Left colon (tissue), 2 donors: ENCODE data around the gene ZNF787. TPM values are rescaled to one million over a fixed set of nuclear protein-coding genes. Genes with fewer than 3 reads are reported as not detected.
"Not testable (repeated sequence)": the region's sequence is repeated elsewhere in the genome, so short reads cannot be mapped to it uniquely, and the experiment has no call there.

Experiments used
- ATAC-seq: fragments of 200-7000 bp; cut with Tn5 transposase; one replicate; pipeline ENCODE4 v1.9.1; 2020; ENCODE audit warnings: mild to moderate bottlenecking, moderate library complexity
- DNase-seq, 2 donors: peaks; one replicate each; pipeline ENCODE4 v3.0.0-alpha.2; 2020
- intact Hi-C, 2 donors: fragments of 100-400 bp; cut with DNase I in 1 of 2; cut with micrococcal nuclease in 1 of 2; formaldehyde crosslinking; loops; one replicate each; pipeline versions ENCODE4 v1.11.2 to v1.14.0; 2022; cut with DNase I, micrococcal nuclease
- long read RNA-seq: library from polyadenylated mRNA; unstranded; transcript quantifications from one replicate; pipeline ENCODE4 v2.0.0, GENCODE V29; 2021
- total RNA-seq, 2 donors: library from RNA; stranded (reverse); fragmentation: NEBNext Ultra II Directional; extraction: Animal tissue kit (Norgen Biotek cat#: 25700); gene quantifications; one replicate each; pipeline ENCODE4 v1.2.1, GENCODE V29; 2021
- donor health status: DM: no; HTN: no; CAD: no.
- donor health status: DM: yes; HTN: yes; CAD: no.

ZNF787 gene
- 10 to 100 TPM; 56.6 to 59.9 TPM for total RNA-seq
- long read RNA-seq, partial matches to known transcripts: 0 of 22 reads
- long read RNA-seq, other reads (novel, unspliced or antisense): 19 of 22 reads

DNA sequence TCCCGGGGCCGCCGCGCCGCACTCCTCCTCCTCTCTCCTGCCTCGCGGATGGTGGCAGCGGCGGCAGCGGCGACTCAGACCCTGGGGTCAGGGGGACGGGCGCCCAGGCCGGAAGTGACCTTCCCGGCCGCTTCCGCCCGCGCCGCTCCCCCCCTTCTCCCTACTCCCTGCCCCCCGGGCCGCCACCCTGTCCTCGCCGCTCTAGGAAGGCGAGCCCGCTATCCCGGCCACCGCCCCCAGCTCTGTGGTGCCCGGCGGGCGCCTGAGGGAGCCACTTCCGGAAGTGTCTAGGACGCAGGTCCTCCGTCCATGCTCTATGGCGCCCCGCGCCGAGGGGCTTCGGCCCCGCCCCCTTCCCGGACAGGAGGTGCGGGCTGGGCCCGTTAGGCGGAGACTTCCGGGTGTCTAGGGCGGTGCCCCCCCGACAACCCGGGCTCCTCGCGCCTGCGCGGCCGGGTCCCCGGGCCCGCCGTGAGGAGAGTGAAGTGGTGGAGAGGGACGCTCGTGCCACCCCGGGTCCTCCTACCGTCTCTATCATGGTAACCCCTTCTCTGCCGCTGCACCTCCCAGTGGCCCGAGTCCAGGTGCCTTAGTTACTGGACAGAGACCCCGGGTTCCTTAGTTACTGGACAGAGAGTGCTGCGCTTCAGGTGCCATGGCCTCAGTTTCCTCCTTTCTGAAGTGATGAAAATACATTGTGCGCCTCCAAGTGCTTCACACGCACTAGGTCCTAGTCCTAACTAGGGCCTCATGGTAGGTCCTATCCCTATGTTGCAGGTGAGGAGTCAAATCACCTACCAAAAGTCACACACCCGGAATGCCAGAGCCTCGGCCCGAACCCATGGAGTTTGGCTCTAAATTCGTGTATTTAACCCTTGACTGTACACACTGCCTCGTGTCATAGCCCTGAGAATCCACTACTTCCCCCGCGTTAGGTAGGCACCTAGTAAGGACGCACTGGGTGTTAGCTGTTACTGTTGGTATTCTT is at the start of gene ZNF787:
Gene ZNF787, minus strand, starts transcription at position 116 of the 988 bp plus-strand sequence. CDS start 18,078 bp downstream, outside the sequence.
- intact Hi-C loops: no loop called here

DNA sequence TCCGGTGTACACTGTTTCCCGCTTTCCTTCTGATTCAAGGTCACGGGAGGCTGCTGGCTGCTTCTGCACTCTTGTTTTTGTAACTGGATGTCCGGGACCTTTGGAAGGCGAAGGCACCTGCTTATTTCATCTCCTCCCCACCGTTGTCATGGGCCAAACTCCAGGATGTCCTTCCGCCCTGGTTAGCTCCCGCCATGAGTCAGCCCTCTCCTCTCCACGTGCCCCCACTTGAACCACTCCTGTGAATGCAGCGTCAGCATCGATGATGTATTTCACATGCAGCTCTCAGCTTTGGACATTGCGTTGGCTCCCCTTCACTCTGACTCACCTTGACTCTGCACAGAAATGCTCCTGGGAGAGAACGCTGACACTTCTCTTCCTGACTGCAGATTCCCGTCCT is 49.2 kb upstream of the ZNF787 start:
- intact Hi-C loops: loop anchor here in 1 of 2 donors (10.0 kb wide), 1 partner anchor 95 kb away; no protein-coding TSS in a partner anchor
- ATAC-seq (no peak), DNase-seq (no peak)

More for the DNA sequence above, at the start of gene ZNF787:
- DNase-seq (peak; percentile 98 to 99), ATAC-seq (peak; percentile 75)

DNA sequence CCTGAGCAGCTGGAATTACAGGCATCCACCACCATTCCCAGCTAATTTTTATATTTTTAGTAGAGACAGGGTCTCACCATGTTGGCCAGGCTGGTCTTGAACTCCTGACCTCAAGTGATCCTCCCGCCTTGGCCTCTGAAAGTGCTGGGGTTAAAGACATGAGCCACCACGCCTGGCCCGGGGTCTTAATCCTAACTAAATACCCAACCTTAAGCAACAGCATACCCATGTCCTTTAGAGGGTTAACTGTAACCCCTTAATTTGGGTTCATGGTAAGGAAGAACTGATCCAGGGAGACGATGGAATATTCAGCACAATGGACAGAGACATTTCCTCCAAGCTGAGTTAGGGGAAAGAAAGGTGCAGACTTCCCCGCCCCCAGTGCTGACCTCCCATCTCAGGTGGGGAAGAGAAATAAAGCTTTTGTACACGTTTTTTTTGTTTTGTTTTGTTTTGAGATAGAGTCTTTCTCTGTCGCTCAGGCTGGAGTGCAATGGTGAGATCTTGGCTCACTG is 46.0 kb upstream of the ZNF787 start:
- DNase-seq (no peak), ATAC-seq (no peak)
- intact Hi-C loops: no loop called here

DNA sequence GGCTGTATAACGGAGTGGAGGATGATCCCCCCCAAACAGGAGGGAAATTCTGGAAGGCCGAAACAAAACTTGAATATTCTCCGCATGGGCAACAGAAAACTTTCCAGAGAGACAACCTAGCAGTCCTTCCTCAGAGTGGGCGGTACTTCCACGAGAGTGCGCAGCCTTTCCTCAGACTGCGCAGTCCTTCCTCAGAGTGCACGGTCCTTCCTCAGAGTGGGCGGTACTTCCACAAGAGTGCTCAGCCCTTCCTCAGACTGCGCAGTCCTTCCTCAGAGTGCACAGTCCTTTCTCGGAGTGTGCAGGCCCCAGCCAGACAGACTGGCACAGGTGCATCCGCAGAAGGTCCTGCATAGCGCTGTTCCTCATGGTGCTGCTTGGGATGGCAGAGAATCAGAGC is 42.0 kb upstream of the ZNF787 start:
- intact Hi-C loops: no loop called here
- no peak for DNase-seq
- ATAC-seq: no peak

DNA sequence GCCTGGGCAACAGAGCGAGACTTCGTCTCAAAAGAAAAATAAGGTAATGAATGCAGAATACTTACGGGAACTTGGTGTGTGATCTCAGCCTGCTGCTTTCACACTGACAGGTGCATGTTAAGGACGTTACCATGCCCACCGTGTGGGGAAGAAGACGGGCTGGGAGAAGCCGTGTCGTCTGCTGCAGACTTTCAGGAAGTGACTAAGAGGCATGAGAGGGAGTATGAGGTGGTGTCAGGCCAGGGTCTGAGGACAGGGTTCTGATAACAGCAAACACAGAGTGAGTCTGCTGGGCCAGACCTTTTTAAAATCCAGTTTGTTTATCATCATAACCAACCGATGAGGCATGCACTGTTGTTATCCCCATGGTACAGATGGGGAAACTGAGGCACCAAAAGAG is 41.2 kb upstream of the ZNF787 start:
- intact Hi-C loops: no loop called here
- ATAC-seq (peak; percentile 15), DNase-seq (no peak)

DNA sequence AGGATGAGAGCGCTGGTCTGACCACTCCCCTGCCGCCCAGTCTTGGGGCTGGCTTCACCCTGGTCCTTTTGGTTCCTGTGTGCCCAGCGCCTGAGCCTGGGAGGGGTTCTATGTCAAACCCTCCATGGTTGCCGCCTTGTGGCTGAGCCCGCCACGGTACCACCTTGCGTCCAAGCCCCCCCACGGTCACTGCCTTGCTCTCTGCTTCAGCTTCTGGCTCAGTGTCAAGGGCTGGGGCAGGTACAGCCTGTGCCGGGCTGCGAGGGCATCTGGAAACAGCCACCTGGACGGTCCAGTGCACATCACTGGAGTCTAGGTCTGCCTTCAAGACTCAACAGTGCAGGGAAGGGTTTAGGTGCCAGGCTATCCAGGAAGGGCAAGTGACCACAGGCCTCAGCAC is 40.4 kb upstream of the ZNF787 start:
- DNase-seq (no peak), ATAC-seq (no peak)
- intact Hi-C loops: no loop called here

DNA sequence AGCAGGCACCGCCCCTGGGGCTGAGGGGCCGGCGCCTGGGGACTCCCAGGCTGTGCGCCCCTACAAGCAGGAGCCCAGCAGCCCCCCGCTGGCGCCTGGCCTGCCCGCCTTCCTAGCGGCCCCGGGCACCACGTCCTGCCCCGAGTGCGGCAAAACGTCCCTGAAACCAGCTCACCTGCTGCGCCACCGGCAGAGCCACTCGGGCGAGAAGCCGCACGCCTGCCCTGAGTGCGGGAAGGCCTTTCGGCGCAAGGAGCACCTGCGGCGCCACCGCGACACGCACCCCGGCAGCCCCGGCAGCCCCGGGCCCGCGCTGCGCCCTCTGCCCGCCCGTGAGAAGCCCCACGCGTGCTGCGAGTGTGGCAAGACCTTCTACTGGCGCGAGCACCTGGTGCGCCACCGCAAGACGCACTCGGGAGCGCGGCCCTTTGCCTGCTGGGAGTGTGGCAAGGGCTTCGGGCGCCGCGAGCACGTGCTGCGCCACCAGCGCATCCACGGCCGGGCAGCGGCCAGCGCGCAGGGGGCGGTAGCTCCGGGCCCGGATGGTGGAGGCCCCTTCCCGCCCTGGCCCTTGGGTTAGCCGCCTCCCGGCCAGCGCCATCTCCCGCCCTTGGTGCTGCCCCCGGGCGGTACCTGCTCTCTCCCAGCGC is 38.7 kb upstream of the ZNF787 start:
- no peak for ATAC-seq
- intact Hi-C loops: no loop called here

DNA sequence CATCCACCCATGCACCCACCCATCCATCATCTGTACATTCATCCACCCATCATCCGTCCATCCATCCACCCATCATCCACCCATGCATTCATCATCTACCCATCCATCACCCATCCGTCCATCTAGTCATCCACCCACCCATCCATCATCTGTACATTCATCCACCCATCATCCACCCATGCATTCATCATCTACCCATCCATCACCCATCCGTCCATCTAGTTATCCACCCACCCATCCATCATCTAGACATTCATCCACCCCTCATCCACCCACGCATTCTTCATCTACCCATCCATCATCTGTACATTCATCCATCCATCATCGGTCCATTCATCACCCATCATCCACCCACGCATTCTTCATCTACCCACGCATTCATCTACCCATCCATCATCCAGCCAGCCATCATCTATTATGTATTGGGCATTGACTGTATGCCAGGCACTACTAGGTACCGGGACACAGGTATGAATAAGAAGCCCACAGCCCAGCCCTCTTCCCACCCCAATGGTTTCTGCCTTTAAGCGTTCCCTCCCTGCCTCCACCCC is 38.0 kb upstream of the ZNF787 start:
- DNase-seq (no peak), ATAC-seq (no peak)
- intact Hi-C loops: no loop called here

More for the DNA sequence above, 38.7 kb upstream of the ZNF787 start:
- DNase-seq: no peak

DNA sequence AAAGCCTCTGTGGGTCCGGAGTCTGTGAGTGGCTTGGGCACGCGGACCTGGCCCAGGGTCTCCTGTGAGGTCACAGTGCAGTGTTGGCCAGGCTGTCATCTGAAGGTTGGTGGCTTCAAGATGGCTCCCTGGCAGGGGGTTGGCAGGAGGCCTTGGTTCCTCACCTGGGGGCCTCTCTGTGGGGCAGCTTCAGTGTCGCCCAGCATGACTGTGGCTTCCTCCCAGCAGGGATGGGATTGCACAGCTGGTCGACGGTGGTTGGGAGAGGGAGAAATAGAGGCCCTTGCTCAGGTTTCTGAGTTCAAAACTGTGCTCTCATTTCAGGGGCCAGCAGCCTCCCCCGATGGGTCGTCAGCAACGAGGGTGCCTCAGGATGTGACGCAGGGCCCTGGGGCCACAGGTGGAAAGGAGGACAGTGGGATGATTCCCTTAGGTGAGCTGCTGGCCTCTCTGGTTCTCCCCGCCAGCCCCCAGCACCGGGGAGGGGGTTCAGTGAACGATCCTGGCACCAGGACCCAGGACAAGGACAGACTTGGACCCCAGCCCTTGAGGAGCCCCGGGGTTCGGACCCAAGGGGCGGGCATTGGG is 37.2 kb upstream of the ZNF787 start:
- intact Hi-C loops: no loop called here
- DNase-seq (no peak), ATAC-seq (no peak)

DNA sequence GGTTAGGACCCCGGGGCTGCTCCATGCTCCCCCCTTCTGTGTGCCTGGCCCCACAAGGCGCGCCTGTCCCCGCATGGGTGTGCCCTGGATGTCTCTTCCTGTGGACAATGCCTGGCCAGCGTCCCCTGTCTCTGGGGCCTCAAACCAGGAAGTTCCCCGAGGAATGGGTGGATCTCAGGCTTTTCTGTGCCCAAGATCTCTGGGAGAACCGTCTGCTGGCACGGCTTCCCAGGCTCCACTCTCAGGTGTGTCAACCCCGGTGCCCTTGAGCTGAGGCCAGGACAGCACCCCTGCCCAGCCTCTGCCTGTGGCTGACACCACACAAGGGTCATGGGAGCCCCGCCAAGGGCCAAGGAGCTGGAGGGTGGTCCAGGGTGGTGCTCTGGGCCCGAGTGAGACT is 35.7 kb upstream of the ZNF787 start:
- ATAC-seq (peak; percentile 87), DNase-seq (peak; percentile 54 to 63)
- intact Hi-C loops: no loop called here

DNA sequence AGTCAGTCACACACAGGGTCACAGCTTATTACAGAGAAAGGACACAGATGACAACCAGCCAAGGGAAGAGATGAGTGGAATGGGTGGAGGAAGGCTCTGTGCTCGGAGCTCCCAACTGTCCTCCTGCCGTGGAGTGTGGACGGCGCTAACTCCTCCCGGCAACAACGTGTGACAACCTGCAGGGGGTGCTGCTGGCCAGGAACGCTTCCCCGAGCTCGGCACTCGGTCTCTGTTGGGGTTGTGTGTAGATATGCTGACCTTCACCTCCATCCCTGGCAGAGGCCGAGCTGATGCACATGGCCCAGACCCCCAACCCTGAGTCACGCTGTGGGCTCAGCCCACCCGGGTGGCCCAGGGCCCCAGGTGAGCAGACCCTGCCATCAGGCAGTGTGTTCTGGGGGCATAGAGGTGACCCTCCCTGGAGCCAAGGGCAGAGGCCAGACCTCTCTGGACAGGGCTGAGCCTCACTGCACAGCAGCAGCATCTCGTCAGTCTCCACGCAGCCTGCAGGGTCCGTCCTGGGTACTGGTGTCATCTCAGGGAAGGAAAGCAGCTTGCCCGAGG is 34.1 kb upstream of the ZNF787 start:
- ATAC-seq: peak; percentile 49
- intact Hi-C loops: no loop called here
- DNase-seq: no peak

DNA sequence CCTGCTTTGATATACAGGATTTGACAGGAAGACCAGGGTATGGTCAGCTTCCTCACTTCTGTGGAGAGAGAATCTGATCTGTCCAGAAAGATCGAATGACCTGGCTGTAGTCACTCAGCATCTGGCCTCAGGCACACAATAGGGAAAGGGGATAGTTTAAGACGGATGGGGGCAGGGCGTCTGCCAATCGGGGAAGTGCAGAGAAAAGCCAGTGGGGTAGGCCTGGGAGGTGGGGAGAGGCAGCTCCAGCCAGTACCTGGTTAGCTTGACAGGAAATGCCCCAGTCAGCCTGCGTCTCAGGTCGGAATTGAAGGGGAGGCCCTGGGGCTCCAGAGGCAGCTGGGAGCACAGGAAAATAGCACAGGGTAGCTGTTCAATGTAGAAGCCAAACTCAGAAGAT is 32.4 kb upstream of the ZNF787 start:
- intact Hi-C loops: no loop called here
- ATAC-seq (no peak), DNase-seq (no peak)

DNA sequence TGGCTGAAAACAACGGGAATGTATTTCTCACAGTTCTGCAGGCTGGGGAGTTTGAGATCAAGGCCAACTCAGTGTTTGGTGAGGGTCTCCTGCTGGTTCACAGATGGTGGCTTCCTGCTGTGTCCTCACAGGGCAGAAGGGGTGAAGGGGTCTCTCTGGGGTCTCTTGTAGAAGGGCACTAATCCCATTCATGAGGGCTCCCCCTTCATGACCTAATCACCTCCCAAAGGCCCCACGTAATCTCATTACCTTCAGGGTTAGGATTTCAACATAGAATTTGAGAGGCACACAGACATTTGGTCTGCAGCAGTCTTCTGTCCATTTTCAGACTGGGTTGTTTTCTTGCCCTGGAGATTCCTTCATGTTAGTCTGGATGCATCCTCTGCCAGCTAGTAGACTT is 31.5 kb upstream of the ZNF787 start:
- intact Hi-C loops: no loop called here
- DNase-seq (no peak), ATAC-seq (no peak)

DNA sequence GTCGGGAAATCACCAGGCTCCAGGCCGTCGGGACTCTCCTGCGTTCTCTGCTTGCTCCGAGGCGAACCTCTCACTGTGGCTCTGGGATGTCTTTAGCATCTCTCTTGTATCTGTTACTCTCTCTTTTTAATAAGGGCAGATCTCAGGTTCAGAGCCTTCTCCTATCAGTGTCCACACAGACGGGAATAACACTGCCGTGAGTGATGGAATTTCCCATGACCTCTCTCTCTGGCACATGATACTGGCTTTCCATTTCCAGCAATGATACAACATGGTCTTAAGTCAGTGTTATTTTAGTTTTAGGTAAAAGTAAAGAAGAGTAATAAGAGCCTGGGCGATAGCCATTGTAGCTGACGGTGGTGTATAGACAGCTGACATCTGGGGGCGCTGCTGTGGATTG is 29.3 kb upstream of the ZNF787 start:
- intact Hi-C loops: no loop called here
- DNase-seq: no peak
- no peak for ATAC-seq

DNA sequence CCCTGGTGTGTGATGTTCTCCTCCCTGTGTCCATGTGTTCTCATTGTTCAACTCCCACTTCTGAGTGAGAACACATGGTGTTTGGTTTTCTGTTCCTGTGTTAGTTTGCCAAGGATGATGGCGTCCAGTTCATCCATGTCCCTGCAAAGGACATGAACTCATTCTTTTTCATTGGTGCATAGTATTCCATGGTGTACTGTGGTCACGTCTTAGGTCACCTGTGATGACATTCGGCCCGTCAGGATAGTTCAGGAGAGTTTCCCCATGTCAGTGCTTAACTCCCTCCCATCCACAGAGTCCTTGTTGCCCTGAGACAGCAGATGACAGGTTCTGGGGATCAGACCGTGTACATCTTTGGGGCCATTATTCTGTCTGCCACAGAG is 28.6 kb upstream of the ZNF787 start:
- DNase-seq (no peak), ATAC-seq (no peak)
- intact Hi-C loops: no loop called here

DNA sequence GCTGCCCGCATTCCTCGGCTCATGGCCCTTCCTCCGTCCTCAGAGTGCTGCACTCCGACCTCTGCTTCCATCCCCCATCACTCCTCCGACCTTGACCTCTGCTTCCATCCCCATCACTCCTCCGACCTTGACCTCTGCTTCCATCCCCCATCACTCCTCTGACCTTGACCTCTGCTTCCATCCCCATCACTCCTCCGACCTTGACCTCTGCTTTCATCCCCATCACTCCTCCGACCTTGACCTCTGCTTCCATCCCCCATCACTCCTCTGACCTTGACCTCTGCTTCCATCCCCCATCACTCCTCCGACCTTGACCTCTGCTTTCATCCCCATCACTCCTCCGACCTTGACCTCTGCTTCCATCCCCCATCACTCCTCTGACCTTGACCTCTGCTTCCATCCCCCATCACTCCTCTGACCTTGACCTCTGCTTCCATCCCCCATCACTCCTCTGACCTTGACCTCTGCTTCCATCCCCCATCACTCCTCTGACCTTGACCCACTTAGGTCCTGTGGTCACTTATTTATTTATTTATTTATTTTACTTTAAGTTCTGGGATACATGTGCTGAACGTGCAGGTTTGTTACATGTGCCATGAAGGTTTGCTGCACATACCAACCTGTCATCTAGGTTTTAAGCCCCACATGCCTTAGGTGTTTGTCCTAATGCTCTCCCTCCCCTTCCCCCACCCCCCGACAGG is 28.0 kb upstream of the ZNF787 start:
- intact Hi-C loops, ATAC-seq, DNase-seq: not testable (repeated sequence)

DNA sequence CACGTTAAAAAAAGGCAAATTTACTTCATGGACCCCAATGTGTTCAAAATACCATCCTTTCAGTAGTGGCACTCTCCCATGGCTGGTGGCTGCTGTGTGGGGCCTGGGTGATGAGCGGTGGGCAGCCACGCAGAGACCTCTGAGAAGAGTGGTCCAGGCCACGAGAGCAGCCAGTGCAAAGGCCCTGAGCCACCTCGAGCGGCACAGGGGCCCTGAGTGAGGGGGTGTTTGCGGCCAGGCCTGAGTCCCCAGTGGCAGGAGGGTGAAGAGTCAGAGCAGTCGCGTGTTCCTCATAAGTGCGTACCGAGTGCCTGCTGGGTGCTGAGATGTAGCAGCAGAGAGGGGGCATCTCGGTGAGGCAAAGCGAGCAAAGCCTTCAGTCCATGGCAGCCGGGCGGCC is 27.0 kb upstream of the ZNF787 start:
- intact Hi-C loops: no loop called here
- no peak for DNase-seq
- ATAC-seq: no peak

DNA sequence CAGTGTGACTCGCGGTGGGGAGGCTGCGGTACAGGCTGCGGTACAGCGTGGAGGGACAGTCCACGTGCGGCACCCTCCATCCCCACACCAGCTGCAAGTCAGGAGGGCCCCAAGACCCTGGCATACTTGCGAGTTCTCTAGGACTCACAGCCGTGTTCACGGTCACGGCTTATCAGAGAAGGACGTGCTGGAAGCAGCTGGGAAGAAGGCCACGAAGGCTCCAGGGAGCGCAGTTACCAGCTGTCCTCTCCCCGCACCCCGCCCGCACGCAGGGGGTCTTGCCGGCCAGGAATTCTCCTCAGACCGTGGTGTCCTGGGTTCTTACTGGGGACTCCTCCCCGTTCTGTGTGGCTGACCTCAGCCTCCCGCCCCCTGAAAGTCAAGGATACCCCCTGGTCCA is 26.2 kb upstream of the ZNF787 start:
- ATAC-seq: no peak
- no peak for DNase-seq

More for the DNA sequence above, 26.2 kb upstream of the ZNF787 start:
- intact Hi-C loops: no loop called here
